CD4-positive, alpha-beta T cell treated with Interleukin-2 at 100 ng/mL for 4 hours (primary cell): ENCODE measurements around the gene TIGD6.
"Not testable (repeated sequence)": the region's sequence is repeated elsewhere in the genome, so short reads cannot be mapped to it uniquely, and the experiment has no call there.

Source experiments
- DNase-seq: peaks from one replicate; pipeline ENCODE4 v3.0.0-alpha.2; 2020; ENCODE audit warnings: low spot score

TIGD6 gene

DNA sequence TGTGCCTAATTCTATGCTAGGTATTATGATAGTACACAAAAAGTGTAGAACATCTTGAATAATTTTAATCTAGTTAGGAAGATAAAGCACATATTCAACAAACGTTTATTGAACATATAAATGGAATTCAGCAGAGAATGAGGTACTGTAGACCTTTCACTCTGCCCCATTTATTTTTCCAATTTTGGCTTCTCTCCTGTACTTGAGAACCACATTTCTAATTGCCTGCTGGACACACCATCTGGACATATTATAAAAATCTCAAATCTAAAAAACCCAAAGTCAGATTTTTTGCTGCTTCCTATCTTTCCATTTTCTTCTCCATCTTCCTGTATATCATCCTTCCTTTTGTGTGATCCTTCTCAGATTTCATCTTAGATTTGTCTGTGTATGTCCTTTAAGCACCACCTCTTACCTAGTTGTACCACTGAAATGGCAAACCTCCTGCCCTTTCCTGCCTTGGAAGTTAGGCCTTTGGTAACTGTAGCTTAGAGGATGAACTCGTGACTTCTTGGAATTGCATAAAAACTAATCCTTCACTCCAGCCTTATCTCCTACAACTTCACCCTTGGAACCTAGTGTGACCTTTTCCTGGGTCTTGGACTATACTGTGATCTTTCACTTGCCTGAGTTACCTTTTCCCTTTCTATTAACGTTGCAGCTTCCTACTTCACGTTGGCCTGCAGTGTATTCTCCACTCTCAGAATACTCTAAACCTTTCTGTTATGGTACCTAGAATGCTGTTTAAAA, 31.1 kb downstream of the TIGD6 start:
- no peak for DNase-seq

DNA sequence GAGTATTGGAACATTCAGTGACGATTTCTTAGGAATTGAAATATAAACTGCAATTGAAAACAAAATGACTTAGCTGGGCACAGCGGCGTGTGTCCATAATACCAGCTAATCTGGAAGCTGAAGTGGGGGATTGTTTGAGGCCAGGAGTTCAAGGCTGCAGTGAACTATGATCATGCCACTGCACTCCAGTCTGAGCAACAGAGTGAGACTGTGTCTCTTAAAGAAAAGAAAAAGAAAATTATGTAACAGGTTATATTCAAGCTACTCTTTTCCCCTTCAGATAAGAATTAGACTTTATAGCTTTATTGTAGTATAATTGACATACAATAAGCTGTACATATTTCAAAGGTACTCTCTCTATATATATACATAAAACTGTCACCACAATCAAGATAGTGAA, 33.5 kb downstream of the TIGD6 start:
- DNase-seq = no peak

GRCh38 chr5:149963729-149964128, 36.7 kb downstream of the TIGD6 start:
- no peak for DNase-seq

DNA sequence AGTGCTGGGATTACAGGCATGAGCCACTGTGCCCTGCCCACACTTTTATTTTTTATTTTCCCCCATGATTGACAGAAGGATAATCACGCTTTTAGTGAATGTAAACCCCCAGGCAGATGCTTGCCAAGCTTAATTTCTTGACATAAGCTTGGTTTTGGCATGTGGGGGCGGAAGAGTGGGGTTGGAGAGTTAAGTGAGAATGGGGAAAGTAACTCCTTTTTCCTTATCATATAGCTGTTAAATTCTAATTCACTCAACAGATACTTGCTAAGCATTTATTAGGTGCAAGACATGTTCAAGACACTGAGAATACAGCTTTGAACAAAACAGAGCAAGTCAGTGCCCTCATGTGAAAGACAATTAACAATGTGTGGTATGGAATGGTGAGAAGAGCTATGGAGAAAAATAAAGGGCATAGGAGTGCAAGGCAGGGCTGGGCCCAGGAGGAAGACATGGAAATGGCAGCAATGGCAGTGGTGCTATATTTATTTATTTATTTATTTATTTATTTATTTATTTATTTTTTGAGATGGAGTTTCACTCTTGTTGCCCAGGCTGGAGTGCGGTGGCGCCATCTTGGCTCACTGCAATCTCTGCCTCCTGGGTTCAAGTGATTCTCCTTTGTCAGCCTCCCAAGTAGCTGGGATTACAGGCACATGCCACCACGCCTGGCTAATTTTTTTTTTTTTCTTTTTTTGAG, 37.7 kb downstream of the TIGD6 start:
- no peak for DNase-seq

- DNase-seq = peak; percentile 14
These were observed 38.5 kb downstream of the TIGD6 start for GRCh38 chr5:149961957-149962409.

- DNase-seq = no peak
These were observed 39.2 kb downstream of the TIGD6 start for GRCh38 chr5:149961186-149961685.

- DNase-seq = peak; percentile 94
These were observed 39.9 kb downstream of the TIGD6 start, which contains the start of gene SLC26A2 for GRCh38 chr5:149960272-149961185. Gene SLC26A2, plus strand, starts transcription at chr5:149960758. Its CDS starts 16,895 bp downstream, at chr5:149977653.

- DNase-seq = peak; percentile 72
These were observed 40.8 kb downstream of the TIGD6 start for GRCh38 chr5:149959406-149960236.

GRCh38 chr5:149957855-149958254, 42.6 kb downstream of the TIGD6 start:
- DNase-seq = no peak

GRCh38 chr5:149956685-149957084, 43.8 kb downstream of the TIGD6 start:
- no peak for DNase-seq

- no peak for DNase-seq
These were observed 45.7 kb downstream of the TIGD6 start for GRCh38 chr5:149954798-149955197.

DNA sequence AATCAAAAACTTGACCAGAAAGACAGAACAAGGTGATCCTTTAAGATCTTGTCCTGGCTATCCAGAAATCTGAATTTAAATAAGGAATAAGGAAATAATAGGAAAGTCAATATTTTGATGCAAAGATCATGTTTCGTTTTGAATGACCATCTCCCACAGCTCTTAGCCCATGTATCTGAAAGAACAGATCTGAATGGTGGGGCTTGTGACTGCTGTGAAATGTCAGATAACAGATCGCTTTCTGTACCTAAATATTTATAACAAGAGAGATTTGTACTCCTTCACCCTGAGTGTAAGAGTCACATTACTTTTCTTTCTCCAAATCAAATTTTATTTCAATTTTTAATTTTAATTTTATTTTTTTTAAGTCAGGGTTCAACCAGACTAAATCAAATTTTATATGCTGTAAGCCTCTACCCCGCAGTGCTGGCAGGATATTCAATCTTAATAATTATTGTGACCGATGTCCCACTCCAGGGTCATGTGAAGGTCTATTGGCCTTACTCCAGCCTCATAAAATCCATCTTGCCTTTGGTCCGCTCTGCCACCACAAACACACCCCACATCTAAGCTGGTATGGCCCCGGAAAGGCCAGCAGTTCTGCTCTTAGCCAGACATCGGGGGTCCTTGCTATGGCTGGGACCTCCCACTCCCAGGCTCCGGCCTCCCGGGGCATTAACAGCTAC, 46.9 kb downstream of the TIGD6 start:
- DNase-seq = no peak

DNA sequence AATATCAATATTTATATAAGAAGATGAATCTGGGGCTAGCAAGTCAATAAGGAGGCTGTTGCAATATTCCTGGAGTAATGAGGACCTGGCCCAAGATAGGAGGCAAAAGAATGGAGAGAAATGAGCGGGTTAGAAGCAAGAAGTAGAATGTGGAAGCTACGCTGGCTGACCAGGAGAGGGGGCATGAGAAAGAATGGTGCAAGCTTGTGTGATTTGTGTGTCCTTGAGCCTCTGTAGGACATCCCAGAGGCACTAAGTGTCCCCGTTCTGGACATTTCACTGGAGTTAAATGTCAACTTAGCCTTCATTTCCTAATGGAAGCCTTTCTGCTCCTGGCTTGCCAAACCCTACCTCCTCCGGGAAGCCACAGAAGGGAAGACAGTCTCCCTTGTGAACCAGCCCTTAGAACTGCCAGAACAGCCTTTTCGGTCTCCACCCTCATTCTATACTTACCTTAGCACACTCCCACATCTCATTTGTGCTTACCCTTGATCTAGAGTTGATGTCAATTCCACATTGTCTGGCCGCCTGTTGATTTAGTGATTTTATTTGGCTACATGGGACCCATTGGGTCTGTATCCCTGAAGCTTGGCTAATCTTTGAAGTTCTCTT, 49.2 kb downstream of the TIGD6 start:
- no peak for DNase-seq

DNA sequence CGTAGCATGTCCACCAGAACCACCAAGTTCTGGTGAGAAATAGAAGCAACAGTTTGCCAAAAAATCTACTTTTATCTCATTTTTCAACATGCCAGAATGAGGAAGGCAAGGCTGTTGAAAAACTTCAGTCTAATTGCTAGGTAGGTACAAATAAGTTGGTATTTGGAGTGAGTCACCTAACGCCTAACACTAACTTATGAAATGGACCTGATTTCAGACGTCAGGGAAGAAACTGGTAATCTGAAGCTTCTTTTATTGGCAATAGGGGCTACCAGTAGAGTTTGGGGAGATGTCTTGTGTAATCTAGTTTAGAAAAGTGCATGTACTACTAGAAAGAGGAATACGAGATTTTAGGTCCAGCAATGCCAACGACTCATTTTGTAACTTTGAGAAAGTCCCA, 51.5 kb downstream of the TIGD6 start:
- no peak for DNase-seq

- no peak for DNase-seq
These were observed 54.3 kb downstream of the TIGD6 start for GRCh38 chr5:149946118-149946517.

- no peak for DNase-seq
These were observed 55.8 kb downstream of the TIGD6 start, which contains the start of gene PDE6A for GRCh38 chr5:149944666-149945065. Gene PDE6A, minus strand, starts transcription at chr5:149944793. Its CDS starts 120 bp downstream, at chr5:149944673.

GRCh38 chr5:149943177-149943949, 57.1 kb downstream of the TIGD6 start:
- not testable (repeated sequence) for DNase-seq
